GM12874 (cell line): ENCODE data around the gene MALT1.

Experiments used
- TF ChIP-seq, protein P1 (sequence below): IDR thresholded peaks from 2 replicates; pipeline ENCODE4 v1.5.1; 2011; ENCODE audit warnings: low read depth, mild to moderate bottlenecking, control low read depth, low read length, moderate library complexity; ENCODE audit not compliant: insufficient read depth

The MALT1 gene

DNA sequence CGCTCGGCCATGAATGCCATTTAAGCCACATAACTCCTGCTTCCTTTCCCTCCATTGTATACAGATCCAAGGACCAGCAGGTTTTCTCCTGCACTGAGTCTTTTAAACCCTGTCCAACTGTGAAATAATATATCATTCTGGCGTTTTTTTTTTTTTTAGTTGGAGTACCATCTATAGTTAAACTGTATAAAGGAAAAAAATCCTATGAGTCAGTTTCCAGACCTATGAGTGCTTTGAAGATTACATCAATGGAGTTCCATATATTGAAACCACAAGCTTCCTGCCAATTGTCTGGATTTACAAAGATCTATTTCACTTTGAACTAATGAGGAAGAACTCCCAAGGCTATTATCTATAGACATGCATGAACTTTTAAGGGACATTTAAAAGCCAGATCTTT is 2.4 kb upstream of the MALT1 start:
- TF ChIP-seq, protein P1, sequence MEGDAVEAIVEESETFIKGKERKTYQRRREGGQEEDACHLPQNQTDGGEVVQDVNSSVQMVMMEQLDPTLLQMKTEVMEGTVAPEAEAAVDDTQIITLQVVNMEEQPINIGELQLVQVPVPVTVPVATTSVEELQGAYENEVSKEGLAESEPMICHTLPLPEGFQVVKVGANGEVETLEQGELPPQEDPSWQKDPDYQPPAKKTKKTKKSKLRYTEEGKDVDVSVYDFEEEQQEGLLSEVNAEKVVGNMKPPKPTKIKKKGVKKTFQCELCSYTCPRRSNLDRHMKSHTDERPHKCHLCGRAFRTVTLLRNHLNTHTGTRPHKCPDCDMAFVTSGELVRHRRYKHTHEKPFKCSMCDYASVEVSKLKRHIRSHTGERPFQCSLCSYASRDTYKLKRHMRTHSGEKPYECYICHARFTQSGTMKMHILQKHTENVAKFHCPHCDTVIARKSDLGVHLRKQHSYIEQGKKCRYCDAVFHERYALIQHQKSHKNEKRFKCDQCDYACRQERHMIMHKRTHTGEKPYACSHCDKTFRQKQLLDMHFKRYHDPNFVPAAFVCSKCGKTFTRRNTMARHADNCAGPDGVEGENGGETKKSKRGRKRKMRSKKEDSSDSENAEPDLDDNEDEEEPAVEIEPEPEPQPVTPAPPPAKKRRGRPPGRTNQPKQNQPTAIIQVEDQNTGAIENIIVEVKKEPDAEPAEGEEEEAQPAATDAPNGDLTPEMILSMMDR, result no peak

DNA sequence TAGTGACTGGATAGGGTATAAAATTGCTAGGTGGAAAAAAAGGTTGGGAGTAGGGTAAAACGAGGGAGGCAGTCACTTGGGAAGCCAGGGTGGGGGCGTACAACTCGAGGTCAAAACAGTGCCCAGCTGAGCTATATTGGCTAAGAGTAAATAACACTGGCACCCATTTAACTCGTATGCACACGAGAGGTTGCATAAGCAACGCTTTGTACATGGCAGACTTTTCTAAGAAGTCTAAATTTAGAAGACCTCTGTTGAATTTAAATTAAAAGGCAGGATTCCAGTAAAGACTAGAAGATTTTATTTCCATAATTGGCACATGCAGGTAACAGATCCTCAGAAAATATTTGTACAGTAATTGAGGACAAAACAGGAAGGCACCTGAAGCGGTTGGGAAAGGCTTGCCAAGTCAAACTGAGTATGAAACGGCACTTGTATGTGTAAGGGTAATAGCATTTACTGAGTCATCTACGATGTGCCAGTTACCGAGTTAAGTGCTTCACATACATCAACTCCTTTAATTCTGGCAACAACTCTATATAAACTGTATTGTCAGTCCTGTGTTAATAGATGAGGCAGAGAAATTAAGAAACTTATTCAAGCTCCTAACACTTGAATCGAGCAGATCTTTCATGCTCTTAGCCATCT is 1.4 kb upstream of the MALT1 start:
- TF ChIP-seq, protein P1, result no peak

DNA sequence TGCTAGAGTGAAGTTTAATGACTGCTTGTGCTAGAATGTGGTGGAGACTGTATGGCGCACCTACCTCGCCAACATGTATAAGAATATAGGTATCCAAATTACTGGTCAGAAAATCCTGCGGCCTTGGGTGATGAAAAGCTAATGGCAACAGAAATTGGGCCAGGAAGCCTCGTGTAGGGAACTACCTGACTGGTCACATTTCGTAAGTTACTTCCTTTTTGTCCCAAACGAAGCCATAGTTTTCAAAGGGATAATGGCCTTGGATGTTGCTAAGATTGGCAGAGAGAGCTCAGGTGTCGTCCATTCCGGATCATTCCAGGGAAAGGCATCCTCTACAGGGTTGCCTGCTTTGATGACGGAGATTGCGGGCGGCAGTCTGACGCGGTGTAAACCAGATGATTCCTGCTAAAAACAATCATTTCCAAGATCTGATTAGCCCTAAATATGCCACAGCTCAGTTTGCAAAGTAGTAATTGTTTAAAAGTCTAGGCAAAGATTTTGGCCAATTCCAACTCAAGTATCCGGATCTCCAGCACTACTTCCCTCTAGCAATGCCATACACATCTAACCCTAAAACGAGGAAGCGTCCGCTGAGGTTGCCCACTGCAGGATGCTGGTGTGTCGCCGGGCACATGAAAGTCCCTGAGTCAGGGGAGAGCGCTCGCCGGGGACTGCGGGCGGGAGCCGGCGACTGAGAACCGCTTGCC is 708 bp upstream of the MALT1 start:
- TF ChIP-seq, protein P1, result no peak

DNA sequence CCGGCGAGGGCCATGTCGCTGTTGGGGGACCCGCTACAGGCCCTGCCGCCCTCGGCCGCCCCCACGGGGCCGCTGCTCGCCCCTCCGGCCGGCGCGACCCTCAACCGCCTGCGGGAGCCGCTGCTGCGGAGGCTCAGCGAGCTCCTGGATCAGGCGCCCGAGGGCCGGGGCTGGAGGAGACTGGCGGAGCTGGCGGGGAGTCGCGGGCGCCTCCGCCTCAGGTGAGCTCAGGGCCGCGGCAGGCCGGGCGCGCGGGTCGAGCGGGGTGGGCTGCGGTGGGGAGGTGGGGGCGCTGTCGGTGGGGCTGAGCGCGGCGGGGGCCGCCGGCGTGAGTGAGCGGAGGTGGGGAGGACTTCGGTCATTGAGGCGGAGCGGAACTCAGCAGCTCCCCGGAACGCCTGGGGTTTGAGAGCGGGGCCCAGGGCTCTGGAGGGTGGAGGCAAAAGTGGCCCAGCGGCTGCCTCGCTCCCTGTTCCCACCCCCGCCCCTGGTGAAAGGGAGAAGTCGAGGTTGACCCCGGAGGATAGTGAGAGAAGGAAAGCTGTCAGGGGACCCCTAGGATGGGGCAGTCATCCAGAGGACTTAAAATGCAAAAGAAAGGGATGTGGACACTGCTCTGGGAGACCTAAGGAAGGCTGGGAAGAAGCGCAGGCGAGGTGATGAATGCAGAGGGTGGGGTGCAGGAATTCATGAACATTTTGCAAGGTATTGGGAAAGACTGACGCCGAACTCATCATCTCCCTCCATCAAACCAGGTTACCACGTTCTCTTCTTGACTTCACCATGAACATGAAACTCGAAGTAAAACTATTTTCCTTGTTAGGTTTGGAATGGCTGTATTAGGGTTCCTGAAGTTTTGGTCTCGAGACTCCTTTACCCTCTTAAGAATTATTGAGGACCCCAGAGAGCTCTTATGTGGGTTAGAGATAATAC is 633 bp downstream of the MALT1 start:
- TF ChIP-seq, protein P1, result 0 out of 2 replicates have a peak, but pooled peaks have one; percentile 15

DNA sequence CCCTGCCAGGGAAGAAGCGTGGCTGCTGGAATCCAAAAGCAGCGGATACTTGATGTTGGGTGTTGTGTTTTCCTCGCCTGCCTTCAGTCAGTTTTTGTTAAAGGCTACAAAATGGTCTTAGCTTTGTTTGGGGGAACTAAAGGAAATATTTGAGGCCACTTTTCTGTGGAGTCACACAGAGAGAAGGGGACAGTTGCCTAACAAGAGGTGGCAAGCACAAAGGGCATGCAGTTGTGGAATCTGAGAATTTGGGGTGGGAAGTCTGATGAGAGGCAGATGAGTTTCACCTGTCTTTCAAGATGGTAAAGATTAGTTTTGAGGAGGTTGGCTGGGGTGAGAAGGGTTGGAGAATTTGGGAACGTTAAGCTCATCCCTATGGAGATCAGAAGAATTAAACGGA is 2.9 kb downstream of the MALT1 start:
- TF ChIP-seq, protein P1, result no peak

DNA sequence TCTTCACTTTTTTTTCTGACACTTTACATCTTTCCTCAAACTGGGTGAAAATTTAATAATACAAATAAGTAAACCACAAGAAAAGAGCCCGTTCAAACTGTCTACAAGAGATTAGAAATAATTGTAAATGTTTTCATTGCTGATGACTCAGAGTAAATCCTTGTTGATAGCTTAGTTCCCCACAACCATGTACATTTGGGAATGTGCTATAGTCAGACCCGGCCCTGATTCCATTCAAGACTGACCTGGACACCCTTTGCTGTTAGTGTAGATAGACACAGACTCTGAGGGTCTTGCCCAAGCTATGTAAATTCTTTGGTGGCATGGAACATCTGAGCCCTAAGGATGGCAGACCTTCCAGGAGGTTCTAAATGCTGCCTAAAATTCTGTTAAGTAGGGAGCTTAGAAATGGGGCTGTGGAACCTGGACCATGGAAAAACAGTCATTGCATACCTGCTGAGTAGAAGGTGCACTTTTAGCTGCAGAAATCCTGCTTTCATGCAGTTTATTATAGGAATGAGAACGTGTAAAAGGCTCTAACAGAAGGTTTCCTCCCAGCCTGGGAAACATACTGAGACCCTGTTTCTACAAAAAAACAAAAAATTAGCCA is 3.7 kb downstream of the MALT1 start:
- TF ChIP-seq, protein P1, result no peak

DNA sequence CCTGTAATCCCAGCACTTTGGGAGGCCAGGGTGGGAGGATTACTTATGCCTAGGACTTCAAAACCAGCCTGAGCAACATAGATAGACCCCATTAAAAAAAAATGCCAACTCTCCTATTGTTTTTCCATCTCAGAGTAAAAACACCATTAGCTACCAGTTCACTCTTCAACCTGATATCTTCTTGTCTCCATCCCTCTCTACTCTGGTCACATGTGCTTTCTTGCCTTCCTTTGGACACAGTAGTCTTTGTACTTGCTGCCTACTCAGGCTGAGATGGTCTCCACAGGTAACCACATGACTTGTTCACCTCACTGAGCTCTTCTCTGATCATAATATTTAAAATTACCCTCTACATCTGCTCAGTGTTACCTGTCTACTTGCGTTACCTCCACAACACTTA is 5.0 kb downstream of the MALT1 start:
- TF ChIP-seq, protein P1, result no peak
